GM12891 (cell line): Measurements from ENCODE around the gene FLACC1.
"Not testable (repeated sequence)": the region's sequence is repeated elsewhere in the genome, so short reads cannot be mapped to it uniquely, and the experiment has no call there.

Source experiments
- DNase-seq: peaks from one replicate; pipeline ENCODE4 v3.0.0; 2011; ENCODE audit warnings: low spot score; ENCODE audit not compliant: insufficient read length
- FAIRE-seq: peaks from 2 replicates; lab custom pipeline; 2011; peaks lifted over from hg19 to GRCh38; lab: Jason Lieb, UNC
- PAX5 ChIP-seq: IDR thresholded peaks from 2 replicates; pipeline ENCODE4 v1.6.1; 2011; ENCODE audit warnings: low read length, moderate library complexity, mild to moderate bottlenecking; ENCODE audit not compliant: insufficient read depth, severe bottlenecking
- POLR2A ChIP-seq: IDR thresholded peaks from 2 replicates; pipeline ENCODE4 v1.6.1; 2011; ENCODE audit warnings: low read depth, low read length, control low read depth
- POLR2AphosphoS5 ChIP-seq: IDR thresholded peaks from 2 replicates; pipeline ENCODE4 v1.6.1; 2011; ENCODE audit warnings: low read depth, low read length, control low read depth
- POU2F2 ChIP-seq: IDR thresholded peaks from 2 replicates; pipeline ENCODE4 v1.6.1; 2011; ENCODE audit warnings: low read depth, mild to moderate bottlenecking, control low read depth, low read length, moderate library complexity
- SPI1 ChIP-seq: IDR thresholded peaks from 2 replicates; pipeline ENCODE4 v1.6.1; 2011; ENCODE audit warnings: low read depth, low read length, control low read depth
- TAF1 ChIP-seq: IDR thresholded peaks from 2 replicates; pipeline ENCODE4 v1.6.1; 2011; ENCODE audit warnings: low read depth, low read length, control low read depth

Gene FLACC1

GRCh38 chr2:201327678-201328077, 29.5 kb downstream of the FLACC1 start:
- no peak for FAIRE-seq
- no peak for DNase-seq
- no peak for TF ChIP-seq SPI1
- no peak for TF ChIP-seq TAF1
- no peak for TF ChIP-seq POLR2A
- TF ChIP-seq POU2F2 = no peak
- TF ChIP-seq PAX5 = no peak
- no peak for TF ChIP-seq POLR2AphosphoS5

- TF ChIP-seq POU2F2 (no peak), SPI1 (no peak), TAF1 (no peak), POLR2AphosphoS5 (no peak)
- no peak for FAIRE-seq
- no peak for DNase-seq
Observed at GRCh38 chr2:201322772-201323171, 34.4 kb downstream of the FLACC1 start.

DNA sequence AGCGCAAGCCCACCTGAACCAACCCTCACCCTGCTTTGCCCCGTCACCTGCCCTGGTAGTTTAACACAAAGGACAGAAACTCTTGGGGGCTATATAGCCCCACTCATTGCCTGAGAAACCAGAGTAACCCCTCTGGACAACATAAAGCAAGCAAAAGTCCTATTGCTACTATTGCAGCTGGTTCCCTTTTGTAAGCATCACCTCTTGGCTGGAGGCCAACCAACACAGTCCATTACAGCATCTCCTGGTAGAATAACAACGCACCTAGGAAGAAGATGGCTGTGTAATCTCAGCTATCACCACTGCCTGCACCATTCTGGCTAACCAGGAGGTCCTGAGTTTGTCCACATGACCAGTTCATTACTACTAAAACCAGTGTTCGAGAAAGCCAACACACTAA, 36.4 kb downstream of the FLACC1 start:
- no peak for DNase-seq
- FAIRE-seq = no peak
- TF ChIP-seq PAX5 (no peak), POLR2A (no peak), TAF1 (no peak), SPI1 (no peak), POU2F2 (no peak), POLR2AphosphoS5 (no peak)

DNA sequence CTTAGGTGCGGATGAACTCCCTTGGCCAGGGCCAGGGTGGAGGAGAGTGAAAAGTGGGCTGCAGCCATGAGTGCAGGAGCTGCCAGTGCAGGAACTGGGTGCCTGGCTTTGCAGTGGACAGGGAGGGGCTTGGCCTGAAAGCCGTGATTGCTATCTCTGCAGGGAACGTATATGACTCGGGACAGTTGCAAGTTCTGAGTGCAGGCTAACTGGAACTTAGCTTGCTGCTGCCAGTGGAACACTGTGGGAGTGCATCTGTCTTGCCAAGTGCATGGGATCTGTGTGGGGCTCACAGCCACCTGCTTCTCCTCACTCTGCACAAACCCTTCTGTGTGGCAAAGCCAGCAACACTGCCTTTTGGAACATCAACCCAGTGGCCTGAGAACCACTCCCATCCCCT, 36.9 kb downstream of the FLACC1 start:
- DNase-seq (no peak), FAIRE-seq (no peak)
- TF ChIP-seq PAX5 (no peak), POLR2A (no peak), POU2F2 (no peak), TAF1 (no peak), POLR2AphosphoS5 (no peak), SPI1 (no peak)

GRCh38 chr2:201319511-201319910, 37.6 kb downstream of the FLACC1 start:
- TF ChIP-seq POLR2AphosphoS5 = no peak
- TF ChIP-seq POU2F2 = no peak
- no peak for TF ChIP-seq SPI1
- no peak for TF ChIP-seq PAX5
- no peak for TF ChIP-seq POLR2A
- no peak for TF ChIP-seq TAF1
- DNase-seq = no peak
- no peak for FAIRE-seq

DNA sequence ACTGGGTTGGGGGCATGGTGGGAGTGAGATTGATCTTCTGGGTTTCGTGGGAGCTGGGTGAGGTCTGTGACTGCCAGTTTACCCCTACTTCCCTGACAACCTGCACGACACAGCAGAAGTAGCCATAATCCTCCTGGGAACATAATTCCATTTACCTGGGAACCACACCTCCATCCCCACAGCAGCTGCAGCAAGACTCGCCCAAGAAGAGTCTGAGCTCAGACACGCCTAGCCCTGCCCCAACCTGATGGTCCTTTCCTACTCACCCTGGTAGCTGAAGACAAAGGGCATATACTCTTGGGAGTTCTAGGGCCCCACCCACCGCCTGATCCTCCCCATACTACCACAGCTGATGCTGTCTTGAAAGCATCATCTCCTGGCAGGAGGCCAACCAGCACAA, 43.8 kb downstream of the FLACC1 start:
- DNase-seq (no peak), FAIRE-seq (no peak)
- no peak for TF ChIP-seq POU2F2
- TF ChIP-seq PAX5 = no peak
- TF ChIP-seq POLR2AphosphoS5 = no peak
- TF ChIP-seq POLR2A = no peak
- no peak for TF ChIP-seq TAF1
- TF ChIP-seq SPI1 = no peak

- DNase-seq (no peak), FAIRE-seq (no peak)
- TF ChIP-seq POU2F2 (no peak), PAX5 (no peak), POLR2A (no peak), POLR2AphosphoS5 (no peak), TAF1 (no peak), SPI1 (no peak)
Observed at GRCh38 chr2:201308914-201309313, 48.2 kb downstream of the FLACC1 start.

- TF ChIP-seq POU2F2 (no peak), SPI1 (no peak), PAX5 (no peak), POLR2A (no peak), TAF1 (no peak), POLR2AphosphoS5 (no peak)
- FAIRE-seq (no peak), DNase-seq (no peak)
Observed at GRCh38 chr2:201307876-201308275, 49.3 kb downstream of the FLACC1 start.

DNA sequence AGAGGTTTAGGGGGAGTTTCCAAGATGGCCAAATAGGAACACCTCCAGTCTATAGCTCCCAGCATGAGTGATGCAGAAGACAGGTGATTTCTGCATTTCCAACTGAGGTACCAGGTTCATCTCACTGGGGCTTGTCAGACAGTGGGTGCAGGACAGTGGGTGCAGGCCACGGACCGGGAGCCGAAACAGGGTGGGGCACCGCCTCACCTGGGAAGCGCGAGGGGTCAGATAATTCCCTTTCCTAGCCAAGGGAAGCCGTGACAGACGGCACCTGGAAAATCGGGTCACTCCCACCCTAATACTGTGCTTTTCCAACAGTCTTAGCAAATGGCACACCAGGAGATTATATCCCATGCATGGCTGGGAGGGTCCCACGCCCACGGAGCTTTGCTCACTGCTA, 57.2 kb downstream of the FLACC1 start:
- FAIRE-seq, DNase-seq: not testable (repeated sequence)

- no peak for FAIRE-seq
Observed at GRCh38 chr2:201298462-201299052, 58.6 kb downstream of the FLACC1 start.

GRCh38 chr2:201290457-201291148, 66.5 kb downstream of the FLACC1 start:
- not testable (repeated sequence) for FAIRE-seq, DNase-seq

More at GRCh38 chr2:201298462-201299052, 58.6 kb downstream of the FLACC1 start:
- TF ChIP-seq POU2F2 = no peak
- no peak for TF ChIP-seq POLR2A
- TF ChIP-seq PAX5 = no peak
- TF ChIP-seq SPI1 = no peak
- TF ChIP-seq POLR2AphosphoS5 = no peak
- TF ChIP-seq TAF1 = no peak
- no peak for DNase-seq
